GM20000 (cell line): ENCODE data around the gene FBXW7.
A peak's percentile ranks its signal among the peaks of the same experiment; 100 is the strongest.

Source experiments
- DNase-seq: peaks from one replicate; pipeline ENCODE4 v3.0.0; 2012; ENCODE audit warnings: low spot score
- CTCF ChIP-seq: IDR thresholded peaks from 2 replicates; pipeline ENCODE4 v1.5.1; 2012; ENCODE audit warnings: mild to moderate bottlenecking, control low read depth; ENCODE audit errors: extremely low read depth, missing control alignments

The FBXW7 gene

GRCh38 chr4:152513078-152513477 lies 22.8 kb downstream of the FBXW7 start:
- no peak for TF ChIP-seq CTCF
- peak; percentile 15 for DNase-seq

GRCh38 chr4:152512483-152512882 lies 23.4 kb downstream of the FBXW7 start:
- no peak for DNase-seq
- TF ChIP-seq CTCF, result no peak

- TF ChIP-seq CTCF, result no peak
- peak; percentile 16 for DNase-seq
Measured at GRCh38 chr4:152510349-152511147, 25.3 kb downstream of the FBXW7 start.

GRCh38 chr4:152509595-152510225 lies 26.2 kb downstream of the FBXW7 start:
- TF ChIP-seq CTCF, result no peak
- no peak for DNase-seq

GRCh38 chr4:152508818-152509217 lies 27.1 kb downstream of the FBXW7 start:
- TF ChIP-seq CTCF, result no peak
- DNase-seq, result no peak

GRCh38 chr4:152508386-152508785 lies 27.5 kb downstream of the FBXW7 start:
- TF ChIP-seq CTCF, result no peak
- DNase-seq, result no peak

- DNase-seq, result no peak
- no peak for TF ChIP-seq CTCF
Measured at GRCh38 chr4:152503653-152504290, 32.1 kb downstream of the FBXW7 start.
